ENCODE measurements around the gene NOPCHAP1.
A peak's percentile ranks its signal among the peaks of the same experiment; 100 is the strongest.
"Not testable (repeated sequence)": the region's sequence is repeated elsewhere in the genome, so short reads cannot be mapped to it uniquely, and the experiment has no call there.

The NOPCHAP1 gene

GRCh38 chr12:104986022-104986941 is at the start of gene NOPCHAP1:
TSS of gene NOPCHAP1 (plus strand) at chr12:104986316. CDS start at chr12:104986353, 37 bp downstream.
- peak; percentile 97 for DNase-seq (ENCODE audit: low spot score)

- DNase-seq (ENCODE audit: low spot score): peak; percentile 21
Measured at GRCh38 chr12:104938371-104938770, 47.7 kb upstream of the NOPCHAP1 start.

DNA sequence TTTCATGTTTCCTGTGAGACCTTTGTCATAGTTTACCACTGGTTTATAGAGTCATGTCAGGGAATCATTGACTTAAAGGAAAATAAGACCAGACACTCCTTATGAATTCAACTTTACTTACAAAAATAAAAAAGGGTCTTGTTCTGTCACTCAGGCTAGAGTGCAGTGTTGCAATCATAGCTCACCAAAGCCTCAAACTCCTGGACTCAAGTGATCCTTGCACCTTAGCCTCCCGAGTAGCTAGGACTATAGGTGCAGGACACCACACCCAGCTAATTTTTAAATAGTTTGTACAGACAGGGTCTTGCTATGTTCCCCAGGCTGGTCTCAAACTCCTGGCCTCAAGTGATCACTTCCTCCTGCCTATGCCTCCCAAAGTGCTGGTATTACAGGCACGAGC is 47.0 kb upstream of the NOPCHAP1 start:
- DNase-seq (ENCODE audit: low spot score): no peak

DNA sequence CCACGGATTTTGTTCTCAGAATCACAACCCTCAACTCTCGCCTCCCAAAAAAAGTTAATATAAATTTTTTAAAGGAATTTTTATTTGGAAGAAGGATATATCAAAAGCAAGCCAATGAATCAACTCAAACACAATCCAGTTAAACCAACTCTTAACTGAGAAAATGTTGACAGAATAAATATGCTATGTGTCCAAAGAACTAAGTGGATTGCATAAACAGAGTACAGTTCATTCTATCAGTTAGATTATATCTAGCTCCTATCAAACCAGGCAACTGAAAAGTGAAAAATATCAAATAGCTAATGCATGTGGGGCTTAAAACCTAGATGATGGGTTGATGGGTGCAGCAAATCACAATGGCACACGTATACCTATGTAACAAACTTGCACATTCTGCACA is 44.7 kb upstream of the NOPCHAP1 start:
- no peak for DNase-seq (ENCODE audit: low spot score)

DNA sequence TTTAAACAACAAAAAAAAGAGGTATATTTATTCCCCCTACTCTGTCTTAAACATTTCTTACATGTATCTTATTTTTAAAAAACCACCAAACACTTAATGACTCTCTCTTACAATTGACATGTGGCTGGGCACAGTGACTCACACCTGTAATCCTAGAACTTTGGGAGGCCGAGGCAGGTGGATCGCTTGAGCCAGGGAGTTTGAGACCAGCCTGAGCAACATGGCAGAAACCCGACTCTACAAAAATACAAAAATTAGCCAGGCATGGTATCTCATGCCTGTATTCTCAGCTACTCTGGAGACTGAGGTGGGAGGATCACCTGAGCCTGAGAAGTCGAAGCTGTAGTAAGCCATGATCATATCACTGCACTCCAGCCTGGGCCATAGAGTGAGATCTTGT is 44.0 kb upstream of the NOPCHAP1 start:
- no peak for DNase-seq (ENCODE audit: low spot score)

DNA sequence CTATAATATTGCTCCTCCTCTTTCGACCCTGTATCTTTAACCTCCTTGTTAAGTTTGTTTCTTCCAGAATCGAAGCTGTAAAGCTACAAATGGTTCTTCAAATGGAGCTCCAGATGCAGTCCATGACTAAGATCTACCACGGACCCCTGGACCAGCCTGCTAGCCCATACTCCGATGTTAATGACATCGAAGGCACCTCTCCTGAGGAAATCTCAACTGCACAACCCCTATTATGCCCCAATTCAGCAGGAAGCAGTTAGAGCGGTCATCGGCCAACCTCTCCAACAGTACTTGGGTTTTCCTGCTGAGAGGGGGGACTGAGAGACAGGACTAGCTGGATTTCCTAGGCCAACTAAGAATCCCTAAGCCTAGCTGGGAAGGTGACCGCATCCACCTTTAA is 42.7 kb upstream of the NOPCHAP1 start:
- not testable (repeated sequence) for DNase-seq (ENCODE audit: low spot score)

DNA sequence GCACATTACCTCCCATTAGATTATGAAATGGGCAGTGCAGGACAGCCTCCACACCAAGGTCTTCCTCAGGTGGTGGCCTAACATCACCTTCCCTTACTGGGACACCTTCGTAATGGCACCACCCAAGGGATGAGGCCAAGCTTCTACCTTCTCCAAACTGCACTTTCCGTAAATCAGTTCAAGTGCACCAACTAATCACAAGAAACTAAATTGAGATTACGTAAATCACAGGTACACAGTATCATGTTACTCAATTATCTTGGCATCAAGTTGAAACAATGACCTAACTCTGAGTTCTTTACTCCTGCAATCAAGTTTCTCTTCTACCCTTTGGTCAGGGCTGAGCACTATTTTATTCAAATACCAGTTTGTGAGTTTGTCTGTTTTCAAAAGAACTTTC is 41.9 kb upstream of the NOPCHAP1 start:
- no peak for DNase-seq (ENCODE audit: low spot score)

DNA sequence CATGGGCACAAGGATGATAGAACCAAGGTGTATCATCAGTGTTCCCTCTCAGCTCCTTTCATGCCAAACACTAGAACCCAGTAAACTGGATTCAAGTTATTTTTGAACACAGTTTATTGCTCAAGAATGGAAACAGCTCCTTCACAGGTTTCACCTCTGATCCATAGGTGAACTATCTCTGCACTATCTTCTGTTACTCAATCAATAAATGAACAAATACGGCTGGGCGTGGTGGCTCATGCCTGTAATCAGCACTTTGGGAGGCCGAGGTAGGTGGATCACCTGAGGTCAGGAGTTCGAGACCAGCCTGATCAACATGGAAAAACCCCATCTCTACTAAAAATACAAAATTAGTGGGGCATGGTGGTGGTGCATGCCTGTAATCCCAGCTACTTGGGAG is 37.4 kb upstream of the NOPCHAP1 start:
- DNase-seq (ENCODE audit: low spot score): not testable (repeated sequence)

GRCh38 chr12:104951759-104952509 is 34.2 kb upstream of the NOPCHAP1 start:
- DNase-seq (ENCODE audit: low spot score): peak; percentile 28

DNA sequence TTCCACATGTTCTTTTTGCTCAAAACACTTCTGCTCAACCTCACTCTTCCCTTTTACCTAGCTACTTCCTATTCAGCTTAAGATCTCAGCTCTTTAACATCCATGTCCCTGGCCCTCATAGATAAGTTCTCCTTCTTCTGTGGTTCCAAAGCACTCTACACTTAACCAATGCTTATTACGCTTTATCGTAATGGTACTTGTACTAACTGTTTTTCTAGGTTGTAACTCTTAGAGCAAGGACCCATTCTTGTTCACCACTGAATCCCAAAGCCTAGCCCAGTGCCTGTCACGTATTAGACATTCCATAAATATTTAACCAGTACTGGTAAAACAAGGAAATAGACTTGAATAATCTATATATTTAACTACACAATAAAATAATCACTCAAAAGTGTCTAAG is 33.3 kb upstream of the NOPCHAP1 start:
- no peak for DNase-seq (ENCODE audit: low spot score)

GRCh38 chr12:104953323-104953722 is 32.8 kb upstream of the NOPCHAP1 start:
- DNase-seq (ENCODE audit: low spot score): no peak

DNA sequence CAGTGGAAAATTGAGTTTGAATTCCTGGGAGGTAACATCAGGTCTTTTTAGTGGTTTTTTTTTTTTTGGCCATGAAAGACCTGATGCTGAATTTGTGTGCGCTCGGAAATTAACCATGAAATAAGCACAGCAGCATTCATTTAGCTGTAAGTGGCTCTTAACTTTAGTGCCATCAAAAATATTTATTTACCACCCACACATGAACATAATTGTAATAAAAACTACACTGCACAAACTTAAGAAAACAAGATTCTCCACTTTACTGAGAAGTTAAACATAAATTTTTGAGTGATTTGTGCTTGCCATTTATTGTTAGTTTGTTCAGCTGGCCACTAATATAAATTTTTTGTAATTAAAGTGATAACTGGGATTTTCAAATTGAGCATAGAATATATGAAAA is 30.4 kb upstream of the NOPCHAP1 start:
- no peak for DNase-seq (ENCODE audit: low spot score)

DNA sequence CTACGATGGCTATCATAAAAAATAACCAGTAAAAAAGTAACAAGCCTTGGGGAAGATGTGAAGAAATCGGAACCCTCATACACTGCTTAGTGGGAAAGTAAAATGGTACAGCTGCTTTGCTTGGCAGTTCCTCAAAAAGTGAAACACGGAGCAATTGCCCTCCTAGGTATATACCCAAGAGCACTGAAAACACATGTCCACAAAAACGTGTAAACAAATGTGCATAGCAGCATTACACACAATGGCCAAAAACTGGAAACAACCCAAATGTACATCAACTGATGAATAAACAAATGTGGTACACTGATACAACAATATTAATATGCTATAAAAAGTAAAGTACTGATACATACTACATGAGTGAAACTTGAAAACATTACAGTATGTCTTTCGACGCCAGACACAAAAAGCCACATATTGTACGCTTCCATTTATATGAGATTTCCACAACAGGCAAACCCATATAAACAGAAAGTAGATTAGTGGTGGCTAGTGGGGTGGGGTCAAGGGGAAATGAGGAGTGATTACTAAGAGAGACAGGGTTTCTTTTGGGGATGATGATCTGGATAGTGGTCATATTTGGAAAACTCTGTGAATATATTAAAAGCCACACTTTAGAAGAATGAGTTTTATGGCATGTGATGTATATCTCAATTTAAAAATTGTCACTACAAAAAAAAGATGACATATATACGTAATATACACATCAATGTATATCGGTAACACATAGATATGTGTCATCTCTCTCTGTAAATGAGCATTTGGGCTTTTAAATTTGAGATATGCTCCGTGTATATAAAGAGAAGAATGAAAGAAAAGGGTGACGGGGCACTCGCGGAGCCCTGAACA is 29.0 kb upstream of the NOPCHAP1 start:
- no peak for DNase-seq (ENCODE audit: low spot score)

- DNase-seq (ENCODE audit: low spot score): peak; percentile 21
Measured at GRCh38 chr12:104957719-104958000, 28.5 kb upstream of the NOPCHAP1 start.

GRCh38 chr12:104958001-104958804 is 27.9 kb upstream of the NOPCHAP1 start, which contains the start of gene SLC41A2:
TSS of gene SLC41A2 (minus strand) at chr12:104958290. CDS start at chr12:104928527, 29,763 bp downstream.
- DNase-seq (ENCODE audit: low spot score): peak; percentile 92

DNA sequence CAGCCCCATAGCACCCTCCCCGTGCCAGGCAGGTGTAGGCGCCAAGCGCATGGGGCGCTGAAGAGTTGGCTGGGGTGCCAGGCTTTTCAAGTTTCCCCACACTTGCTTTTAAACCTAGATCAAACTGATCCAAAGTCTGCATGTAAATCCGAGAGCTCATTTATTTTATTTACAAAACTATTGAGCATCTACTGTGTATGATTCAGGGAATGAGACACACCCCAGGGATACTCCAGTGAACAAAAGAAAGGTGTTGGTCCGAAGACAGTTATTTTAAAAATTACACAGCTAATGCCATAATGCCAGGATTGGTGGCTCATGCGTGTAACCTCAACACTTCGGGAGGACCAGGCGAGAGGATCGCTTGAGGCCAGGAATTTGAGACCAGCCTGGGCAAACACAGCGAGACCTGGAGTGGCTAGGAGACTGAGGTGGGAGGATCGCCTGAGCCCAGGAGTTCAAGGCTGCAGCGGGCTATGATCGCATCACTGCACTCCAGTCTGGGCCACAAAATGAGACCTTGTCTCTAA is 27.2 kb upstream of the NOPCHAP1 start:
- no peak for DNase-seq (ENCODE audit: low spot score)

DNA sequence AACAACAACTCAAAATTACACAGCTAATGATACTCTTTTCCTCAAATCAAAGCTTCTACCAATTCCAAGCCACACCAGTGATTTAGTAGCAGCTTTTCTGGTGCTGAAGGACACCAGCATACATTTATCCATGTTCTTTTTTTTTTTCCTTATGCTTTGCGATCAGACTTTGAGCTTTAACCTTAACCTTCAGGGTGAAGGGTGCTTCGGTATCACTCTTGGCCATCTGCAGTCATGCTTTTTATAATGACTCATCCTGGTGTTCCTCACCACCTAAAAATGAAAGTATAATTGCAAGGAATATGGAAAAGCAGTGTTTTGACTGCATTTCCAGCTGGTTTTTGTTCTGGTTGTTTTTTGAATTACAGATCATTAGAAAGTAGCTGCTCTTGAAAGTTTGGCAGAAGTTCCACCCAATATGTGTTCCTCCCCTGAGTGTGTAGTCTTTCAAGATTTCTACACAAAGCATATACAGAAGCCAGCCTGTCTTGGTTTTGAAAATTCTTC is 26.7 kb upstream of the NOPCHAP1 start:
- peak; percentile 50 for DNase-seq (ENCODE audit: low spot score)

GRCh38 chr12:104960464-104960863 is 25.7 kb upstream of the NOPCHAP1 start:
- no peak for DNase-seq (ENCODE audit: low spot score)

- no peak for DNase-seq (ENCODE audit: low spot score)
Measured at GRCh38 chr12:104963757-104964156, 22.4 kb upstream of the NOPCHAP1 start.

- DNase-seq (ENCODE audit: low spot score): no peak
Measured at GRCh38 chr12:104964167-104964855, 21.8 kb upstream of the NOPCHAP1 start.

Data from AG08395 (cell line).